GM19467 (cell line): ENCODE results near the gene NOP58.
"Not testable (repeated sequence)": the region's sequence is repeated elsewhere in the genome, so short reads cannot be mapped to it uniquely, and the experiment has no call there.

Experiments
- ATAC-seq: cut with Tn5 transposase; IDR thresholded peaks from one replicate; pipeline ENCODE4 v1.9.1; 2021; ENCODE audit warnings: mild to moderate bottlenecking, moderate library complexity; ENCODE audit not compliant: unreplicated experiment

The NOP58 gene

DNA sequence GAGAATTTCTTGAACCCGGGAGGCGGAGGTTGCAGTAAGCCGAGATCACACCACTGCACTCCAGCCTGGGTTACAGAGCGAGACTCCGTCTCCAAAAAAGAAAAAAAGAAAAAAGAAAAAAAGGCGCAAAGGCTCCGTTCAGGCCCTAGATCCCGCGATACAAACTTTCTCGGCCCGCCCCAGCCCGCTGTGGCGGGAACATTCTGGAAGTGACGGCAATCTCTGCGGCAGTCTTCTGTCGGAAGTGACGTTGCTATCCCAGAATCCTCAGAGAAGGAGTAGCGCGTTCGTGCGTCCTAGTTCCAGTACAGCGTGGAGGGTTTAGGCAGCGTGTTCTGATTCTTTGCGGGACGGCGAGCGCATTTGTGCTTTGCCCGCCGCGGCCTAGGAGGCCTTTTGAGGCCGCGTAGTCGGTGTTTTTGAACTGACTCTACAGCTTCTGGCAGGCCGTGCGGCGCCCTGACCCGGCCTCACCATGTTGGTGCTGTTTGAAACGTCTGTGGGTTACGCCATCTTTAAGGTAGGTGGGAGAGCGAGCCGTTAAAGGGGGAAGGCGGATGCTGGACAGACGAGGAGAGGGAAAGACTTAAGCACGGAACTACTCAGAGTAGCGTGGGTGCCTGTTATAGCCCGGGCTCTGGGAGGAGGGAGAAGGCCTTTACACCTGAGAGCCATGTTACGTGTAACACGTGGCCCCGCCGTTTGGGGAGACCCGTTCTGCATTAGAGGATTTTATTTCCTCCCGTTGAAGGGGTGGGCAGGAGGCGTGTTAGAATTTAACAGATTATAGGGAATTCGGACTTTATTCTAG is at the start of gene NOP58:
TSS of gene NOP58 (plus strand) at position 297 of the 811 bp plus-strand sequence. CDS start at position 476, 179 bp downstream.
- ATAC-seq, result peak; percentile 82

GRCh38 chr2:202221873-202222272 is 43.7 kb upstream of the NOP58 start:
- ATAC-seq, result no peak

DNA sequence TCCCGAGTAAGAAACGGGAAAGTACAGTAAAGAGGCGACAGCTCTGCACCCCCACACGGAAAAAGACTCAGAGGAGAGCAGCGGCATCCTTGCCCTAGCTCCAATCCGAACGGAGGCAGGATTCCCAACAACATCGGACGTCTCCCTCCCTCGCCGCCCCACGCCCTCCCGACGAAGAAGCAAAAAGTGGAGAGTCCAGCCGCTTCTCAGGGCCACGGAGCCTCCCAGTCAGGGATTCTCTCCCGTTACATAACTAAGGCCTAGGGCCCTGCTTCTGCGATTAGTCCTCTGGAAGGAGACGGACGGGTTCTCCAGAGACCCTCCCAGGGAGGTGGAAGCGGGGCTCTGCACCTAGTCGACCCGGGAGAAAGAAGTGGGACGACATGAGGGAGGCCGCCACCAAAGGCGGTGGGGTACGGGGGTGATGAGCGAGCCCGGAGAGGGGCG is 27.8 kb upstream of the NOP58 start:
- ATAC-seq, result peak; percentile 42

GRCh38 chr2:202238234-202239197 is 27.0 kb upstream of the NOP58 start, which contains the start of gene SUMO1:
SUMO1 (minus strand) TSS chr2:202238597; CDS start chr2:202238451, 146 bp downstream.
- ATAC-seq, result peak; percentile 93

DNA sequence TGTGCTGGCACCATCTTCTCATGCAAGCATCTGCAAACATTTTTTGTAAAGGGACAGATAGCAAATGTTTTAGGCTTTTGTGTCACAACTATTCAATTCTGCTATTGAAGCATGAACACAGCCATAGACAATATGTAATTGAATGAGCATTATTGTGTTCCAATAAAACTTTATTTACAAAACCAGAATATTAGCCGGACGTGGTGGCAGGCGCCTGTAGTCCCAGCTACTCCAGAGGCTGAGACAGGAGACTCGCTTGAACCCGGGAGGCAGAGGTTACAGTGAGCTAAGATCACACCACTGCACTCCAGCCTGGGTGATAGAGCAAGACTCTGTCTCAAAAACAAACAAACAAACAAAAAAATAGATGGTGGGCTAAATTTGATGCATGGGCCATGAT is 17.9 kb upstream of the NOP58 start:
- not testable (repeated sequence) for ATAC-seq

- ATAC-seq, result no peak
These were observed 15.9 kb upstream of the NOP58 start for GRCh38 chr2:202249521-202250253.

DNA sequence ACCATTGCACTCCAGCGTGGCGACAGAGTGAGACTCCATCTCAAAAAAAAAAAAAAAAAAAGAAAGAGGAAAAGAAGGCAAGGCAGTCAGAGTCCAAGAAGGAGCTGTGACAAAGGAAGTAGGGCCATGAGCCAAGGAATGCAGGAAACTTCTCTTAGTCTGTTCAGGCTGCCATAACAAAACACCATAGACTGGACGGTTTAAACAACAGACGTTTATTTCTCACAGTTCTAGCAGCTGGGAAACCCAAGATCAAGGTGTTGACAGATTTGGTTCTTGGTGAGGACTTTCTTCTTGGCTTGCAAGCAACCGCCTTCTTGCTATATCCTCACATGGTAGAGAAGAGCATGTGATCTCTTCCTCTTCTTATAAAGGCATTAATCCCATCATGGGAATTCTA is 14.1 kb upstream of the NOP58 start:
- no peak for ATAC-seq

GRCh38 chr2:202261531-202261930 is 4.0 kb upstream of the NOP58 start:
- ATAC-seq, result no peak

- no peak for ATAC-seq
These were observed 1.9 kb downstream of the NOP58 start for GRCh38 chr2:202267495-202267894.

- no peak for ATAC-seq
These were observed 4.0 kb downstream of the NOP58 start for GRCh38 chr2:202269585-202269984.

DNA sequence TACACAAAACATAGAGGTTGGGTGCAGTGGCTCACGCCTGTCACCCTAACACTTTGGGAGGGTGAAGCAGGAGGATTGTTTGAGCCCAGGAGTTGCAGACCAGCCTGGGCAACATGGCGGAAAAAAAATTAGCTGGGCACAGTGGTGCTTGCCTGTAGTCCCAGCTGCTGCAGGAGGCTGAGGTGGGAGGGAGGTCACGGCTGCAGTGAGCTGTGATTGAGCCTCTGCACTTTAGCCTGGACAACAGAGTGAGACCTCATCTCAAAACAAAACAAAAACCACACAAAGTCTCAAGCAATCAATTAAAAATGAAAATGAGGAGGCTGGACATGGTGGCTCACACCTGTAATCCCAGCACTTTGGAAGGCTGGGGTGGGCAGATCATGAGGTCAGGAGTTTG is 4.9 kb downstream of the NOP58 start:
- no peak for ATAC-seq

- ATAC-seq, result not testable (repeated sequence)
These were observed 10.6 kb downstream of the NOP58 start for GRCh38 chr2:202276078-202276720.

DNA sequence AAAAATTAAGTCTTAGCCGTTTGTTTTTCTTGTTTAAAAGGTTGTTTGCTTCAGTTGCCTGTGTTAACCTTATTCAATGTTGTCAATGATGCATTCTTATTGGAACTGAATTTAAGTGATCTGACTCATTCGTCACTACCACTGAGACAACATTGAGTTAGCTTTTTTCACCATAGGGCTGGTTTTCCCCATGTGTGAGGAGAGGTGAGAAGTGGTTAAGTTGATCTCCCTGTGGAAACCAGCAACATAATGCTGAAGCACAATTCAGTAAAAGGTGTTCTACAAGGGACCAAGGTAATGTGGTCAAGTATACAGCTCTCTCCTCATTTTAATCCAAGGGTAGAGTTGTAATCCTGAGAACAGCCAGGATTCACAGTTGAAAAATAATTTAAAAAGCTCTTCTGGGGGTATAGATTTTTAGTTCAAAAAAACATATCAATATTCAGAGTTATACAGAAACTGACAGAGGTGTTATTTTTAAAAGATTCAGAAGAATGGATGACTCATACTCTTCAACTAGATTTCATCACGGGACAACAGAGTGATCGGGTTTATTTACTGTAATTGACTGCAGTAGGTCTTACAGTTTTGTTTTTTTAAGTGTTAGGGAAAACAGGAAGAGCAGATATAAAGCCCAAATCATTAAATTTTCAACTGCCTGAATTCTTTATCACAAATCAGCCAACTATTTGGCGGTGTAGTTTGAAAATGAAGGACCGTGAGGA is 12.6 kb downstream of the NOP58 start:
- no peak for ATAC-seq

GRCh38 chr2:202278944-202279343 is 13.4 kb downstream of the NOP58 start:
- ATAC-seq, result no peak

GRCh38 chr2:202286595-202286994 is 21.0 kb downstream of the NOP58 start:
- ATAC-seq, result no peak

DNA sequence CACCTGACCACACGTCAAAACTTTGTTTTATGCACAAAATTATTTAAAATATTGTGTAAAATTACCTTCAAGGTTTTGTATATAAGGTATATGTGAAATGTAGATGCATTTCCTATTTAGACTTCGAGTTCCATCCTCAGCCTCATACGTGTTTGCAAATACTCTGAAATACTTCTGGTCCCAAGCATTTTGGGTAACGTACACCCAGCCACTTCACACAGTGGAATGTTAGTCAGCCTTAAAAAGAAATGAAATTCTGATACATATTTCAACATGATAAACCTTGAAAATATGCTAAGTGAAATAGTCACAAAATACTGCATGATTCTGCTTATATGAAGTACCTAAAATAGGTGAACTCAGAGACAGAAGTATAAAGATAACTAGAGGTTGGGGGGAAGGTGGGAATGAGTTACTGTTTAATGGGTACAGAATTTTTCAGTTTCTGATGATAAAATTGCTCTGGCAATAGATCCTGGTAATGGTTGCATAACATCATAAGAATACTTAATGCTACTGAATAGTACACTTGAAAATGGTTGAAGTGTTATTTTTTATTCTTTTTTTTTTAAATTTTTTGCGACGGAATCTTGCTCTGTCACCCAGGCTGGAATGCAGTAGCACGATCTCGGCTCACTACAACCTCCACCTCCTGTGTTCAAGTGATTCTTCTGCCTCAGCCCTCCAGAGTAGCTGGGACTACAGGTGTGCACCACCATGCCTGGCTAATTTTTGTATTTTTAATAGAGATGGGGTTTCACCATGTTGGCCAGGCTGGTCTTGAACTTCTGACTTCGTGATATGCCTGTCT is 24.0 kb downstream of the NOP58 start:
- no peak for ATAC-seq

DNA sequence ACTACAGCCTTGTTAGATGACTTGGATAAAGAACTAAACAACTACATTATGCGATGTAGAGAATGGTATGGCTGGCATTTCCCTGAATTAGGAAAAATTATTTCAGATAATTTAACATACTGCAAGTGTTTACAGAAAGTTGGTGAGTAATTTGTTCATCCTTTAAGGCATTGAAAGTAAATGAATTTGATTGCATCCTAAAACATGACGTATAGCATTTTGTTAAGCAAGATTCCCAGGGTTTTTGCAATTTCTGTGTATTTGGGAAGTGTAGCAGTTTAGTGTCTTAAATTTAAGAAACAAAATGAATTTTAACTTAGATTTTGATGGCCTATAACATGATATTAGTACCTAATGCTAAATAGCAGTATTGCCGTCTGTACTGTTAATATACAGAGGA is 24.8 kb downstream of the NOP58 start:
- no peak for ATAC-seq

DNA sequence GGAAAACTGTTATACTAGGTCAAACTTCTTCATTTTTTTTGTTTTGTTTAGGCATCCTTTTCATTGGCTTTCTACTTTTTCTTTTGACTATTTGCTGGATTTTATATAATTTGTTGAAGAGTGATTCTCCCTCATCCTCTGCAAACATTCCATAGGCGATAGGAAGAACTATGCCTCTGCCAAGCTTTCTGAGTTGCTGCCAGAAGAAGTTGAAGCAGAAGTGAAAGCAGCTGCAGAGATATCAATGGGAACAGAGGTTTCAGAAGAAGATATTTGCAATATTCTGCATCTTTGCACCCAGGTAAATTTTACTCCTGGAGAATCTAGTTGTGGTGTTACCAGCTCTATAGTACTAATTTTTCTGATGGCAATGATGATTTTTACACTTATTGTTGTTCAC is 25.4 kb downstream of the NOP58 start:
- ATAC-seq, result no peak

GRCh38 chr2:202299712-202300111 is 34.1 kb downstream of the NOP58 start:
- peak; percentile 87 for ATAC-seq
